Measurements from ENCODE around the gene P2RY12. TPM values are rescaled to one million over a fixed set of nuclear protein-coding genes. Genes with fewer than 3 reads are reported as not detected.

The P2RY12 gene
- 1.0 TPM for total RNA-seq
- long read RNA-seq, partial matches to known transcripts, result 0 of 1 reads
- long read RNA-seq, other reads (novel, unspliced or antisense), result 0 of 1 reads

- DNase-seq (no peak), ATAC-seq (peak; percentile 67)
- intact Hi-C loops (cut with micrococcal nuclease), result no loop called here
These were observed at the start of gene P2RY12 for GRCh38 chr3:151384741-151385174. Gene P2RY12, minus strand, starts transcription at chr3:151384753. Its CDS starts 45,908 bp downstream, at chr3:151338845.

- DNase-seq (no peak), ATAC-seq (no peak)
- intact Hi-C loops (cut with micrococcal nuclease), result loop anchor here (10.0 kb wide), 2 partner anchors 412 to 482 kb away; no protein-coding TSS in a partner anchor
These were observed 48.2 kb upstream of the P2RY12 start for GRCh38 chr3:151432616-151433372.

- ATAC-seq (no peak), DNase-seq (no peak)
- intact Hi-C loops (cut with micrococcal nuclease), result loop anchor here (10.0 kb wide), 2 partner anchors 413 to 483 kb away; no protein-coding TSS in a partner anchor
These were observed 47.4 kb upstream of the P2RY12 start for GRCh38 chr3:151431940-151432339.

- DNase-seq (no peak), ATAC-seq (no peak)
- intact Hi-C loops (cut with micrococcal nuclease), result loop anchor here (10.0 kb wide), 2 partner anchors 414 to 484 kb away; no protein-coding TSS in a partner anchor
These were observed 46.4 kb upstream of the P2RY12 start for GRCh38 chr3:151430821-151431484.

GRCh38 chr3:151428386-151428785, 43.8 kb upstream of the P2RY12 start:
- ATAC-seq (no peak), DNase-seq (no peak)
- intact Hi-C loops (cut with micrococcal nuclease), result no loop called here

GRCh38 chr3:151426341-151426657, 41.7 kb upstream of the P2RY12 start:
- ATAC-seq, result no peak
- no peak for DNase-seq
- intact Hi-C loops (cut with micrococcal nuclease), result no loop called here

- DNase-seq (no peak), ATAC-seq (no peak)
- intact Hi-C loops (cut with micrococcal nuclease), result no loop called here
These were observed 41.2 kb upstream of the P2RY12 start for GRCh38 chr3:151425627-151426340.

GRCh38 chr3:151423091-151423490, 38.5 kb upstream of the P2RY12 start:
- DNase-seq, result no peak
- no peak for ATAC-seq
- intact Hi-C loops (cut with micrococcal nuclease), result no loop called here

GRCh38 chr3:151421938-151422337, 37.4 kb upstream of the P2RY12 start:
- ATAC-seq (no peak), DNase-seq (no peak)
- intact Hi-C loops (cut with micrococcal nuclease), result no loop called here

GRCh38 chr3:151419806-151420205, 35.3 kb upstream of the P2RY12 start:
- intact Hi-C loops (cut with micrococcal nuclease), result no loop called here
- no peak for DNase-seq
- ATAC-seq, result no peak

GRCh38 chr3:151415289-151415688, 30.7 kb upstream of the P2RY12 start:
- ATAC-seq (no peak), DNase-seq (no peak)
- intact Hi-C loops (cut with micrococcal nuclease), result no loop called here

GRCh38 chr3:151412989-151413388, 28.4 kb upstream of the P2RY12 start:
- intact Hi-C loops (cut with micrococcal nuclease), result no loop called here
- DNase-seq (no peak), ATAC-seq (no peak)

- intact Hi-C loops (cut with micrococcal nuclease), result no loop called here
- ATAC-seq, result no peak
- DNase-seq, result no peak
These were observed 26.5 kb upstream of the P2RY12 start for GRCh38 chr3:151410891-151411559.

GRCh38 chr3:151407928-151408327, 23.4 kb upstream of the P2RY12 start:
- DNase-seq (no peak), ATAC-seq (no peak)
- intact Hi-C loops (cut with micrococcal nuclease), result no loop called here

- DNase-seq (no peak), ATAC-seq (no peak)
- intact Hi-C loops (cut with micrococcal nuclease), result no loop called here
These were observed 19.8 kb upstream of the P2RY12 start for GRCh38 chr3:151404316-151404715.

- DNase-seq (no peak), ATAC-seq (no peak)
- intact Hi-C loops (cut with micrococcal nuclease), result no loop called here
These were observed 18.7 kb upstream of the P2RY12 start for GRCh38 chr3:151403246-151403645.

GRCh38 chr3:151402349-151402748, 17.8 kb upstream of the P2RY12 start:
- intact Hi-C loops (cut with micrococcal nuclease), result no loop called here
- DNase-seq (no peak), ATAC-seq (no peak)

- ATAC-seq (no peak), DNase-seq (no peak)
- intact Hi-C loops (cut with micrococcal nuclease), result no loop called here
These were observed 15.8 kb upstream of the P2RY12 start for GRCh38 chr3:151400341-151400740.

- DNase-seq, result no peak
- intact Hi-C loops (cut with micrococcal nuclease), result no loop called here
- ATAC-seq, result no peak
These were observed 14.3 kb upstream of the P2RY12 start for GRCh38 chr3:151398895-151399294.
